Neutrophil (primary cell): ENCODE measurements around the gene TEPSIN.

Source experiments
- H3K27ac ChIP-seq: fragments of 200-600 bp; sonication (generic); 2 replicates; pipeline ENCODE4 v1.5.1; 2016; ENCODE audit warnings: mild to moderate bottlenecking, moderate library complexity
- H3K27me3 ChIP-seq: fragments of 200-600 bp; sonication (generic); 2 replicates; pipeline ENCODE4 v1.6.0; 2016; ENCODE audit warnings: mild to moderate bottlenecking
- H3K36me3 ChIP-seq: fragments of 200-600 bp; sonication (generic); 2 replicates; pipeline ENCODE4 v1.5.1; 2017
- H3K4me1 ChIP-seq, 2 experiments: fragments of 200-600 bp in 1 of 2; sonication (generic) in 1 of 2; 1 replicate in 1 of 2; 2 replicates in 1 of 2; pipeline versions ENCODE4 v1.5.1 to v1.6.1; 2013 to 2016; ENCODE audit warnings: low read depth in 1 of 2, low read length in 1 of 2, mild to moderate bottlenecking in 1 of 2, moderate library complexity in 1 of 2; ENCODE audit not compliant: control insufficient read depth in 1 of 2, insufficient read depth in 1 of 2
- H3K4me3 ChIP-seq, 2 experiments: fragments of 200-600 bp in 1 of 2; sonication (generic) in 1 of 2; 1 replicate in 1 of 2; 2 replicates in 1 of 2; pipeline ENCODE4 v1.5.1; 2013 to 2016; ENCODE audit warnings: low read depth in 1 of 2, low read length in 1 of 2, mild to moderate bottlenecking in 1 of 2, moderate library complexity in 1 of 2
- H3K9me3 ChIP-seq: fragments of 200-600 bp; sonication (generic); 2 replicates; pipeline ENCODE4 v1.5.1; 2016
- TF ChIP-seq, protein P1 (sequence below): fragments of 200-600 bp; sonication (generic); IDR thresholded peaks from 2 replicates; pipeline ENCODE4 v1.5.1; 2016; ENCODE audit warnings: antibody characterized with exemption

TEPSIN gene

GRCh38 chr17:81180836-81181810 is 57.7 kb downstream of the TEPSIN start:
- TF ChIP-seq, protein P1, sequence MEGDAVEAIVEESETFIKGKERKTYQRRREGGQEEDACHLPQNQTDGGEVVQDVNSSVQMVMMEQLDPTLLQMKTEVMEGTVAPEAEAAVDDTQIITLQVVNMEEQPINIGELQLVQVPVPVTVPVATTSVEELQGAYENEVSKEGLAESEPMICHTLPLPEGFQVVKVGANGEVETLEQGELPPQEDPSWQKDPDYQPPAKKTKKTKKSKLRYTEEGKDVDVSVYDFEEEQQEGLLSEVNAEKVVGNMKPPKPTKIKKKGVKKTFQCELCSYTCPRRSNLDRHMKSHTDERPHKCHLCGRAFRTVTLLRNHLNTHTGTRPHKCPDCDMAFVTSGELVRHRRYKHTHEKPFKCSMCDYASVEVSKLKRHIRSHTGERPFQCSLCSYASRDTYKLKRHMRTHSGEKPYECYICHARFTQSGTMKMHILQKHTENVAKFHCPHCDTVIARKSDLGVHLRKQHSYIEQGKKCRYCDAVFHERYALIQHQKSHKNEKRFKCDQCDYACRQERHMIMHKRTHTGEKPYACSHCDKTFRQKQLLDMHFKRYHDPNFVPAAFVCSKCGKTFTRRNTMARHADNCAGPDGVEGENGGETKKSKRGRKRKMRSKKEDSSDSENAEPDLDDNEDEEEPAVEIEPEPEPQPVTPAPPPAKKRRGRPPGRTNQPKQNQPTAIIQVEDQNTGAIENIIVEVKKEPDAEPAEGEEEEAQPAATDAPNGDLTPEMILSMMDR: no peak
- H3K4me3 ChIP-seq: no peak overlapping the region
- no peak overlapping the region for H3K27ac ChIP-seq
- no peaks in the 10 kb centered on the region for H3K9me3 ChIP-seq
- peaks cover 20% of the 10 kb centered on the region for H3K27me3 ChIP-seq
- no peaks in the 10 kb centered on the region for H3K36me3 ChIP-seq
- peaks cover 9 to 10% of the 10 kb centered on the region in 2 experiments for H3K4me1 ChIP-seq

DNA sequence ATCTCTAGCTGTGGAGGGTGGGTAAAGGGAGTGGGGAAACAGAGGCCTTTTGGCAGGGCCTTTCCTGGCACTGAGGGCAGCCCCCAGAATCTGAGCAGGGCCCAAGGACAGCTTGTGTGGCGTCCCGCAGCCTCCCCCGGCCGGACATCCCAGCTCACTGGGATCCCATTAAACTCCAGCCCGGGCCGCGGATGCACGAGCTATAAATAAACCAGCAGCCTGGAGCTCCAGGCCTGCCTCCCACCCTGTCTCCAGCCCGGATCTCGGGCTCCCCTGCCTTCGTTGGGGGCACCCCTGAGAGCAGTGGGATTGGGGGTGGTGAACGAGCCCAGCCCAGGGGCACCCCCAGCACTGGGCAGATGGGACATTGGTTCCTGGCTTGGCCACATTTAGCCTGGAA is 59.0 kb downstream of the TEPSIN start:
- no peaks in the 10 kb centered on the region for H3K36me3 ChIP-seq
- TF ChIP-seq, protein P1: no peak
- H3K4me3 ChIP-seq: no peak overlapping the region
- H3K9me3 ChIP-seq: no peaks in the 10 kb centered on the region
- no peaks in the 10 kb centered on the region for H3K4me1 ChIP-seq
- peaks cover 16% of the 10 kb centered on the region for H3K27me3 ChIP-seq
- no peak overlapping the region for H3K27ac ChIP-seq

GRCh38 chr17:81179220-81179619 is 59.6 kb downstream of the TEPSIN start:
- H3K27me3 ChIP-seq: peaks cover 10% of the 10 kb centered on the region
- TF ChIP-seq, protein P1: no peak
- no peaks in the 10 kb centered on the region for H3K4me1 ChIP-seq

More at GRCh38 chr17:81179220-81179619, 59.6 kb downstream of the TEPSIN start:
- Histone ChIP-seq H3K27ac (no peak overlapping the region), H3K9me3 (no peaks in the 10 kb centered on the region), H3K4me3 (no peak overlapping the region), H3K36me3 (no peaks in the 10 kb centered on the region)
